Lower lobe of right lung (tissue), 2 donors: ENCODE data around the gene SETD2. TPM values are rescaled to one million over a fixed set of nuclear protein-coding genes. Genes with fewer than 3 reads are reported as not detected.
A peak's percentile ranks its signal among the peaks of the same experiment; 100 is the strongest.

Experiments
- ATAC-seq, 2 donors: fragments of 200-7000 bp; cut with Tn5 transposase; one replicate each; pipeline ENCODE4 v1.9.1; 2020 to 2022; ENCODE audit warnings: mild to moderate bottlenecking in 2 of 2, moderate library complexity in 2 of 2
- DNase-seq: peaks from one replicate; pipeline ENCODE4 v3.0.0-alpha.2; 2020
- H3K27ac ChIP-seq: fragments of 200-600 bp; one replicate; pipeline ENCODE4 v1.8.0; 2022
- H3K27me3 ChIP-seq: fragments of 200-600 bp; one replicate; pipeline ENCODE4 v1.8.0; 2022; ENCODE audit warnings: low read depth
- H3K36me3 ChIP-seq: fragments of 200-600 bp; one replicate; pipeline ENCODE4 v1.8.0; 2022; ENCODE audit warnings: mild to moderate bottlenecking
- H3K4me1 ChIP-seq: fragments of 200-600 bp; one replicate; pipeline ENCODE4 v1.8.0; 2022
- H3K4me3 ChIP-seq: fragments of 200-600 bp; one replicate; pipeline ENCODE4 v1.8.0; 2022; ENCODE audit warnings: mild to moderate bottlenecking
- H3K9me3 ChIP-seq: fragments of 200-600 bp; one replicate; pipeline ENCODE4 v1.8.0; 2022
- CTCF ChIP-seq: fragments of 200-600 bp; IDR thresholded peaks from one replicate; pipeline ENCODE4 v1.8.0; 2022; ENCODE audit warnings: antibody characterized with exemption, mild to moderate bottlenecking
- intact Hi-C: fragments of 100-400 bp; cut with DNase I; formaldehyde crosslinking; loops from one replicate; pipeline ENCODE4 v1.11.0; 2022
- total RNA-seq: library from RNA; stranded (reverse); fragmentation: NEBNext Ultra II Directional; extraction: Animal tissue kit (Norgen Biotek cat#: 25700); gene quantifications from one replicate; pipeline ENCODE4 v1.2.1, GENCODE V29; 2021
- donor health status: DM: no; HTN: yes; CAD: no; lungs with severe emphysema.

Gene SETD2
- total RNA-seq, 1 donor from 2014 or later = 47.9 TPM

GRCh38 chr3:46996689-46997452 lies 167.0 kb downstream of the SETD2 start:
- peaks cover 9% of the 10 kb centered on the region for H3K4me1 ChIP-seq
- no peak overlapping the region for H3K27ac ChIP-seq
- H3K4me3 ChIP-seq = no peak overlapping the region
- intact Hi-C loops = no loop called here
- no peak for TF ChIP-seq CTCF
- H3K9me3 ChIP-seq = no peaks in the 10 kb centered on the region
- DNase-seq (peak; percentile 28), ATAC-seq (no peak)
- no peaks in the 10 kb centered on the region for H3K27me3 ChIP-seq
- peaks cover 96% of the 10 kb centered on the region for H3K36me3 ChIP-seq

- Histone ChIP-seq H3K36me3 (peaks cover 96% of the 10 kb centered on the region), H3K4me1 (peaks cover 9% of the 10 kb centered on the region), H3K27ac (no peak overlapping the region), H3K27me3 (no peaks in the 10 kb centered on the region), H3K4me3 (no peak overlapping the region), H3K9me3 (no peaks in the 10 kb centered on the region)
- ATAC-seq (no peak), DNase-seq (peak; percentile 44)
- TF ChIP-seq CTCF = no peak
- intact Hi-C loops = no loop called here
Measured at GRCh38 chr3:46995901-46996562, 167.9 kb downstream of the SETD2 start.

GRCh38 chr3:46994801-46995731 lies 168.8 kb downstream of the SETD2 start:
- TF ChIP-seq CTCF = no peak
- intact Hi-C loops = no loop called here
- no peak overlapping the region for H3K27ac ChIP-seq
- no peaks in the 10 kb centered on the region for H3K27me3 ChIP-seq
- H3K4me1 ChIP-seq = peaks cover 10% of the 10 kb centered on the region
- peaks cover 94% of the 10 kb centered on the region for H3K36me3 ChIP-seq
- H3K4me3 ChIP-seq = no peak overlapping the region
- no peaks in the 10 kb centered on the region for H3K9me3 ChIP-seq
- DNase-seq = peak; percentile 40
- no peak for ATAC-seq

GRCh38 chr3:46993986-46994385 lies 169.9 kb downstream of the SETD2 start:
- Histone ChIP-seq H3K9me3 (no peaks in the 10 kb centered on the region), H3K4me3 (no peak overlapping the region), H3K36me3 (peaks cover 87% of the 10 kb centered on the region), H3K27ac (no peak overlapping the region), H3K4me1 (peaks cover 20% of the 10 kb centered on the region), H3K27me3 (no peaks in the 10 kb centered on the region)
- intact Hi-C loops = no loop called here
- no peak for TF ChIP-seq CTCF
- ATAC-seq = no peak
- DNase-seq = peak; percentile 16

GRCh38 chr3:46993292-46993691 lies 170.6 kb downstream of the SETD2 start:
- Histone ChIP-seq H3K27ac (no peak overlapping the region), H3K36me3 (peaks cover 81% of the 10 kb centered on the region), H3K4me1 (peaks cover 20% of the 10 kb centered on the region), H3K27me3 (no peaks in the 10 kb centered on the region), H3K4me3 (no peak overlapping the region), H3K9me3 (no peaks in the 10 kb centered on the region)
- TF ChIP-seq CTCF = no peak
- ATAC-seq = no peak
- DNase-seq = no peak
- intact Hi-C loops = no loop called here
